Measurements from ENCODE around the gene ABHD17B.

The ABHD17B gene

GRCh38 chr9:71918419-71918818, 7.4 kb upstream of the ABHD17B start:
- no peak for DNase-seq (ENCODE audit: low read depth, low spot score)
- no peak for TF ChIP-seq CTCF (IDR thresholded peaks at IDR 0.05; ENCODE audit: low read depth, low read length)
- in situ Hi-C loops (cut with HindIII; ENCODE audit: low sequenced_read_pairs): no loop called here
- no peak overlapping the region for H3K4me3 ChIP-seq (ENCODE audit: low read depth, low read length)

- TF ChIP-seq CTCF (IDR thresholded peaks at IDR 0.05; ENCODE audit: low read depth, low read length): no peak
- in situ Hi-C loops (cut with HindIII; ENCODE audit: low sequenced_read_pairs): no loop called here
- no peak overlapping the region for H3K4me3 ChIP-seq (ENCODE audit: low read depth, low read length)
- DNase-seq (ENCODE audit: low read depth, low spot score): no peak
Observed at GRCh38 chr9:71916834-71917534, 6.0 kb upstream of the ABHD17B start.

GRCh38 chr9:71915495-71915894, 4.5 kb upstream of the ABHD17B start:
- no peak for DNase-seq (ENCODE audit: low read depth, low spot score)
- no peak overlapping the region for H3K4me3 ChIP-seq (ENCODE audit: low read depth, low read length)
- no peak for TF ChIP-seq CTCF (IDR thresholded peaks at IDR 0.05; ENCODE audit: low read depth, low read length)
- in situ Hi-C loops (cut with HindIII; ENCODE audit: low sequenced_read_pairs): no loop called here

- no peak for DNase-seq (ENCODE audit: low read depth, low spot score)
- peak overlapping the region; percentile 71 for H3K4me3 ChIP-seq (ENCODE audit: low read depth, low read length)
- in situ Hi-C loops (cut with HindIII; ENCODE audit: low sequenced_read_pairs): no loop called here
- no peak for TF ChIP-seq CTCF (IDR thresholded peaks at IDR 0.05; ENCODE audit: low read depth, low read length)
Observed at GRCh38 chr9:71911908-71912335, 929 bp upstream of the ABHD17B start.

- in situ Hi-C loops (cut with HindIII; ENCODE audit: low sequenced_read_pairs): no loop called here
- peak overlapping the region; percentile 71 for H3K4me3 ChIP-seq (ENCODE audit: low read depth, low read length)
- TF ChIP-seq CTCF (IDR thresholded peaks at IDR 0.05; ENCODE audit: low read depth, low read length): no peak
- no peak for DNase-seq (ENCODE audit: low read depth, low spot score)
Observed at GRCh38 chr9:71910650-71911060, 338 bp downstream of the ABHD17B start.

GRCh38 chr9:71909887-71910649, 925 bp downstream of the ABHD17B start:
- peak overlapping the region; percentile 71 for H3K4me3 ChIP-seq (ENCODE audit: low read depth, low read length)
- no peak for TF ChIP-seq CTCF (IDR thresholded peaks at IDR 0.05; ENCODE audit: low read depth, low read length)
- in situ Hi-C loops (cut with HindIII; ENCODE audit: low sequenced_read_pairs): no loop called here
- DNase-seq (ENCODE audit: low read depth, low spot score): peak; percentile 46
